ENCODE results near the gene INTS6. TPM values are rescaled to one million over a fixed set of nuclear protein-coding genes. Genes with fewer than 3 reads are reported as not detected.

The INTS6 gene
- total RNA-seq, 2 experiments from 2014 or later: 45.6 to 58.7 TPM

DNA sequence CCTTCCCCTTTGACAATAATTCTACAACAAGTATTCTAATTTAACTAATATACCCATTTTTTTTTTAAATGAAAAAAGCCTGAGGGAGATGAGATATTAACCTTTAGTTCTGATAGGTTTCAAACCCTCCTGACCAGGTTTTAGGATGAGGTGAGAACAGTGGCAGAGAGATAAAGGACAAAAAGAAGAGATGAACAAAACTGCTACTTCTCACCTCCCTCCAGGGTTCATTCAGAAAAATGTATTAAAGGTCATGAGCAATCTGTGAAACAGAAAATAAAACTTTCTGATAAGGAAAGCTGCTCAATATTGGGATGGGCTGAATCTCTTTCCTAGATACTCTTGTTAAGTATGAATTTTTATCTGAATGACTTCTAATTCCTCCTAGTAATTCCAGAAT is 89.2 kb downstream of the INTS6 start:
- no TSS peak for BruUV-seq (replicated peaks)
- no peaks in the 10 kb centered on the region for H3K4me1 ChIP-seq (ENCODE audit: insufficient read depth, low read length, poor library complexity, severe bottlenecking)
- no peaks in the 10 kb centered on the region for H4K20me1 ChIP-seq (ENCODE audit: insufficient read depth, low read length)
- H3K79me2 ChIP-seq (ENCODE audit: insufficient read depth, low read depth, low read length): no peaks in the 10 kb centered on the region
- H3K27ac ChIP-seq (ENCODE audit: low read depth, low read length, poor library complexity, severe bottlenecking): no peak overlapping the region
- peaks cover 67% of the 10 kb centered on the region for H3K36me3 ChIP-seq (ENCODE audit: insufficient read depth, low read length)
- no peak overlapping the region for H2AFZ ChIP-seq (ENCODE audit: low read length)
- H3K9me3 ChIP-seq (ENCODE audit: low read length): no peaks in the 10 kb centered on the region
- intact Hi-C loops (cut with micrococcal nuclease; ENCODE audit: unreplicated experiment): no loop called here
- TF ChIP-seq EZH2phosphoT487 (IDR thresholded peaks at IDR 0.05; ENCODE audit: borderline replicate concordance, low read depth, low read length): no peak
- TF ChIP-seq, protein P1, sequence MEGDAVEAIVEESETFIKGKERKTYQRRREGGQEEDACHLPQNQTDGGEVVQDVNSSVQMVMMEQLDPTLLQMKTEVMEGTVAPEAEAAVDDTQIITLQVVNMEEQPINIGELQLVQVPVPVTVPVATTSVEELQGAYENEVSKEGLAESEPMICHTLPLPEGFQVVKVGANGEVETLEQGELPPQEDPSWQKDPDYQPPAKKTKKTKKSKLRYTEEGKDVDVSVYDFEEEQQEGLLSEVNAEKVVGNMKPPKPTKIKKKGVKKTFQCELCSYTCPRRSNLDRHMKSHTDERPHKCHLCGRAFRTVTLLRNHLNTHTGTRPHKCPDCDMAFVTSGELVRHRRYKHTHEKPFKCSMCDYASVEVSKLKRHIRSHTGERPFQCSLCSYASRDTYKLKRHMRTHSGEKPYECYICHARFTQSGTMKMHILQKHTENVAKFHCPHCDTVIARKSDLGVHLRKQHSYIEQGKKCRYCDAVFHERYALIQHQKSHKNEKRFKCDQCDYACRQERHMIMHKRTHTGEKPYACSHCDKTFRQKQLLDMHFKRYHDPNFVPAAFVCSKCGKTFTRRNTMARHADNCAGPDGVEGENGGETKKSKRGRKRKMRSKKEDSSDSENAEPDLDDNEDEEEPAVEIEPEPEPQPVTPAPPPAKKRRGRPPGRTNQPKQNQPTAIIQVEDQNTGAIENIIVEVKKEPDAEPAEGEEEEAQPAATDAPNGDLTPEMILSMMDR (conservative IDR thresholded peaks at IDR 0.05; ENCODE audit: low read length): no peak
- no peak overlapping the region for H3K4me3 ChIP-seq (ENCODE audit: low read depth, low read length, poor library complexity, severe bottlenecking)
- H3K9me2 ChIP-seq (ENCODE audit: insufficient read depth, low read length): no peaks in the 10 kb centered on the region
- DNase-seq (ENCODE audit: low spot score): no peak
- CTCF ChIA-PET (ENCODE audit: unreplicated experiment): no interaction called here
- no peak overlapping the region for H3K4me2 ChIP-seq (ENCODE audit: low read length)
- POLR2A ChIA-PET: no interaction called here

DNA sequence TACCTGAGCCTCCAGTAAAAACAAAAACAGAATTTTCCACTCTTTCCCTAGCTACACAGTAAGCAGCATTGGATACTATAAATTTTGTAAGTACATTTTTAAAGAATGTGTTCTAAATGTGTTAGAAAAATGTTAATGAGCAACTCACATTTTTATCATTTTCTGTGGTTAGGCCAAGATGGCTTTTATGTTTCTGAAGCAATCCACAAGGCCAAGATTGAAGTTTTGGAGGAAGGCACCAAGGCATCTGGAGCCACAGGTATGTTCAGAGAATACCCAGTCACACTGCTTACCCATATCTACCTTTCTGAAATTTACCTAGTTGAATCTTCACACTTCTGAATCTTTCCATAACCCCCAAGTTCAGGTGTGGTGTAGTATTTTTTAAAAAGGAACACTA is 91.7 kb downstream of the INTS6 start:
- H4K20me1 ChIP-seq (ENCODE audit: insufficient read depth, low read length): no peaks in the 10 kb centered on the region
- no peaks in the 10 kb centered on the region for H3K9me3 ChIP-seq (ENCODE audit: low read length)
- no peak overlapping the region for H3K4me2 ChIP-seq (ENCODE audit: low read length)
- H3K9me2 ChIP-seq (ENCODE audit: insufficient read depth, low read length): no peaks in the 10 kb centered on the region
- H3K36me3 ChIP-seq (ENCODE audit: insufficient read depth, low read length): peaks cover 43% of the 10 kb centered on the region
- TF ChIP-seq EZH2phosphoT487 (IDR thresholded peaks at IDR 0.05; ENCODE audit: borderline replicate concordance, low read depth, low read length): no peak
- TF ChIP-seq, protein P1 (conservative IDR thresholded peaks at IDR 0.05; ENCODE audit: low read length): no peak
- H2AFZ ChIP-seq (ENCODE audit: low read length): no peak overlapping the region
- H3K27ac ChIP-seq (ENCODE audit: low read depth, low read length, poor library complexity, severe bottlenecking): no peak overlapping the region
- ChIA-PET POLR2A (interaction anchor here (1.1 kb wide), 1 partner anchor 745 kb away, joined by 3 read pairs; no protein-coding TSS in a partner anchor), CTCF (ENCODE audit: unreplicated experiment) (no interaction called here)
- no peak overlapping the region for H3K4me3 ChIP-seq (ENCODE audit: low read depth, low read length, poor library complexity, severe bottlenecking)
- intact Hi-C loops (cut with micrococcal nuclease; ENCODE audit: unreplicated experiment): no loop called here
- H3K79me2 ChIP-seq (ENCODE audit: insufficient read depth, low read depth, low read length): no peaks in the 10 kb centered on the region
- H3K4me1 ChIP-seq (ENCODE audit: insufficient read depth, low read length, poor library complexity, severe bottlenecking): no peaks in the 10 kb centered on the region
- no peak for DNase-seq (ENCODE audit: low spot score)
- no TSS peak for BruUV-seq (replicated peaks)

DNA sequence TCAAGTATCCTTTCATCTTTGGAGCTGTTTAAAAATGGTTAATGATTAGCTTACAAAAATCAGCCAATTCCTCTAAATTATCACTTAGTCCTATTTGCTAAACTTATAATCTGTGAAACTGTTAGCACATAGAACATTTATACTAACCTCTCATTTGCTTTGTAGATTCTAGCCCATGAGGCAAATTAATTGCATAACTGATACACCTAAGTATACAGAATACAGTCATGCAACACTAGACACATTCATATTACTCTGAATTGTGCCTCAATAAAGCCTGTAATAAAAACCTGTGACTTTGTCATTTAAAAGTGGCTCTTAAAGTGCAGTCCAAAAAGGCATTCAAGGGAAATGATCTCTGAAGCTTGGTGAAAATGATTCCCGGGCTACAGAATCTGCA is 92.3 kb downstream of the INTS6 start:
- H3K79me2 ChIP-seq (ENCODE audit: insufficient read depth, low read depth, low read length): no peaks in the 10 kb centered on the region
- no peaks in the 10 kb centered on the region for H3K9me2 ChIP-seq (ENCODE audit: insufficient read depth, low read length)
- H3K9me3 ChIP-seq (ENCODE audit: low read length): no peaks in the 10 kb centered on the region
- CTCF ChIA-PET (ENCODE audit: unreplicated experiment): no interaction called here
- no peak overlapping the region for H3K27ac ChIP-seq (ENCODE audit: low read depth, low read length, poor library complexity, severe bottlenecking)
- TF ChIP-seq, protein P1 (conservative IDR thresholded peaks at IDR 0.05; ENCODE audit: low read length): no peak
- TF ChIP-seq EZH2phosphoT487 (IDR thresholded peaks at IDR 0.05; ENCODE audit: borderline replicate concordance, low read depth, low read length): no peak
- peaks cover 39% of the 10 kb centered on the region; the same call in 1 of the 2 replicates for H3K36me3 ChIP-seq (ENCODE audit: insufficient read depth, low read length)
- no peak for DNase-seq (ENCODE audit: low spot score)
- no peak overlapping the region for H3K4me2 ChIP-seq (ENCODE audit: low read length)
- intact Hi-C loops (cut with micrococcal nuclease; ENCODE audit: unreplicated experiment): no loop called here
- no peak overlapping the region for H2AFZ ChIP-seq (ENCODE audit: low read length)
- H3K4me1 ChIP-seq (ENCODE audit: insufficient read depth, low read length, poor library complexity, severe bottlenecking): no peaks in the 10 kb centered on the region
- POLR2A ChIA-PET: interaction anchor here (0.5 to 1.1 kb wide), 3 partner anchors 93 to 745 kb away, joined by 3 to 4 read pairs (median 3); partner anchors contain the start of gene INTS6
- no peak overlapping the region for H3K4me3 ChIP-seq (ENCODE audit: low read depth, low read length, poor library complexity, severe bottlenecking)
- BruUV-seq (replicated peaks): no TSS peak
- no peaks in the 10 kb centered on the region for H4K20me1 ChIP-seq (ENCODE audit: insufficient read depth, low read length)

Measured in OCI-LY7 (cell line).